ENCODE data around the gene TTR.

The TTR gene

DNA sequence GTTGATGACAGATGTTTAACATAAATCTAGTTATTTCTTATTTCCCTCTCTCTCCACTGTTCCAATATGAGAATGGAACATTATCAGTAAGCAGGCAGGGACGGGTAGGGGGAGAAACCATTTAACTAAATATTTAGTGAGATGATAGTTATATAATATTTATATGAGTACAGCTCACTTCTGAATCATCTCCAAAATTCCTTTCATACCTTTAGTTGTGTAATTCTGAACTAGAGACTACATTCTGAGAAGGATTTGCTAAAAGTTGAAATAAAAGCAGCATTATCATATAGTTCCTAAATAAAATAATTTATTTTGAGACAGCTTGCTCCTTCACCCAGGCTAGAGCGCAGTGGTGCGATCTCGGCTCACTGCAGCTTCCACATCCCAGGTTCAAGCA lies 51.3 kb downstream of the TTR start:
- H3K4me3 ChIP-seq (replicated peaks; ENCODE audit: low read depth, low read length): no peak overlapping the region
- no peak for TF ChIP-seq CTCF (IDR thresholded peaks at IDR 0.05; ENCODE audit: low read depth, low read length, missing control alignments)
- DNase-seq (ENCODE audit: extremely low read depth, low read depth): no peak

GRCh38 chr18:31645411-31645810 lies 53.7 kb downstream of the TTR start:
- no peak for TF ChIP-seq CTCF (IDR thresholded peaks at IDR 0.05; ENCODE audit: low read depth, low read length, missing control alignments)
- no peak overlapping the region for H3K4me3 ChIP-seq (replicated peaks; ENCODE audit: low read depth, low read length)
- no peak for DNase-seq (ENCODE audit: extremely low read depth, low read depth)

- no peak for DNase-seq (ENCODE audit: extremely low read depth, low read depth)
- no peak overlapping the region for H3K4me3 ChIP-seq (replicated peaks; ENCODE audit: low read depth, low read length)
- TF ChIP-seq CTCF (IDR thresholded peaks at IDR 0.05; ENCODE audit: low read depth, low read length, missing control alignments): no peak
Observed at GRCh38 chr18:31646332-31647126, 54.9 kb downstream of the TTR start.

- no peak for DNase-seq (ENCODE audit: extremely low read depth, low read depth)
- H3K4me3 ChIP-seq (replicated peaks; ENCODE audit: low read depth, low read length): no peak overlapping the region
- TF ChIP-seq CTCF (IDR thresholded peaks at IDR 0.05; ENCODE audit: low read depth, low read length, missing control alignments): no peak
Observed at GRCh38 chr18:31647127-31647753, 55.6 kb downstream of the TTR start.

Data from HFF-Myc (cell line).